Stomach (tissue), 4 donors: ENCODE data around the gene LRRTM4.
"Not testable (repeated sequence)": the region's sequence is repeated elsewhere in the genome, so short reads cannot be mapped to it uniquely, and the experiment has no call there.

Experiments used
- CTCF ChIP-seq, 7 experiments: fragments of 450-650 bp in 4 of 7; fragments of 200-600 bp in 3 of 7; sonication (generic) in 3 of 7; IDR thresholded peaks; one replicate each; pipeline ENCODE4 v1.5.1; 2016 to 2019; ENCODE audit warnings: antibody characterized with exemption in 7 of 7, control low read depth in 2 of 7, mild to moderate bottlenecking in 1 of 7
- EP300 ChIP-seq: sonication (generic); formaldehyde crosslinking; IDR thresholded peaks from one replicate; pipeline ENCODE4 v1.6.1; 2017; ENCODE audit warnings: antibody characterized with exemption
- POLR2A ChIP-seq, 4 donors: fragments of 450-650 bp; IDR thresholded peaks; one replicate each; pipeline ENCODE4 v1.6.1; 2016; ENCODE audit warnings: antibody characterized with exemption in 4 of 4, control low read depth in 2 of 4, mild to moderate bottlenecking in 1 of 4, moderate library complexity in 1 of 4

DNA sequence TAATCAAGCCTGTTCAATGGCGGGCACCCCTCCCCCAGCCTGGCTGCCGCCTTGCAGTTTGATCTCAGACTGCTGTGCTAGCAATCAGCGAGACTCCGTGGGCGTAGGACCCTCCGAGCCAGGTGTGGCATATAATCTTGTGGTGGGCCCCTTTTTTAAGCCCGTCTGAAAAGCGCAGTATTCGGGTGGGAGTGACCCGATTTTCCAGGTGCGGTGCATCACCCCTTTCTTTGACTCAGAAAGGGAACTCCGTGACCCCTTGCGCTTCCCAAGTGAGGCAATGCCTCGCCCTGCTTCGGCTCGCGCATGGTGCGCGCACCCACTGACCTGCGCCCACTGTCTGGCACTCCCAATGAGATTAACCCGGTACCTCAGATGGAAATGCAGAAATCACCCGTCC lies 740.9 kb downstream of the LRRTM4 start:
- not testable (repeated sequence) for TF ChIP-seq POLR2A (IDR thresholded peaks at IDR 0.05); CTCF (IDR thresholded peaks at IDR 0.05); EP300
